T-helper 2 cell treated with Interferon-gamma antibody and Interleukin-4, amounts not matched to agents 100 ng/mL and 5 ng/mL, for 36 hours (primary cell): ENCODE results near the gene C9orf72. TPM values are rescaled to one million over a fixed set of nuclear protein-coding genes. Genes with fewer than 3 reads are reported as not detected.
"Not testable (repeated sequence)": the region's sequence is repeated elsewhere in the genome, so short reads cannot be mapped to it uniquely, and the experiment has no call there.

Experiments used
- intact Hi-C: fragments of 100-400 bp; cut with micrococcal nuclease; formaldehyde crosslinking; loops from one replicate; pipeline ENCODE4 v1.15.1; 2023
- total RNA-seq: library from RNA; stranded (reverse); gene quantifications from 2 replicates; pipeline ENCODE4 v1.2.3, GENCODE V29; 2022

Gene C9orf72
- total RNA-seq = 8.2 and 8.8 TPM in 2 replicates

GRCh38 chr9:27572918-27573633 is at the start of gene C9orf72:
C9orf72 (minus strand) TSS chr9:27573481; CDS start chr9:27567120, 6,361 bp downstream.
- intact Hi-C loops = loop anchor here (1.0 to 10.0 kb wide), 2 partner anchors 44 to 618 kb away; partner anchors contain the start of genes IFT74 and MOB3B

- intact Hi-C loops = no loop called here
Observed at GRCh38 chr9:27622693-27623340, 49.5 kb upstream of the C9orf72 start.

GRCh38 chr9:27619743-27620142 is 46.5 kb upstream of the C9orf72 start:
- intact Hi-C loops = no loop called here

GRCh38 chr9:27618066-27618465 is 44.8 kb upstream of the C9orf72 start:
- intact Hi-C loops = no loop called here

GRCh38 chr9:27614551-27614950 is 41.3 kb upstream of the C9orf72 start:
- intact Hi-C loops = no loop called here

- intact Hi-C loops = not testable (repeated sequence)
Observed at GRCh38 chr9:27612036-27612435, 38.8 kb upstream of the C9orf72 start.

GRCh38 chr9:27610622-27611021 is 37.3 kb upstream of the C9orf72 start:
- intact Hi-C loops = no loop called here

- intact Hi-C loops = no loop called here
Observed at GRCh38 chr9:27602954-27603353, 29.7 kb upstream of the C9orf72 start.

GRCh38 chr9:27602142-27602861 is 29.0 kb upstream of the C9orf72 start:
- intact Hi-C loops = no loop called here

GRCh38 chr9:27601396-27601795 is 28.1 kb upstream of the C9orf72 start:
- intact Hi-C loops = no loop called here

- intact Hi-C loops = no loop called here
Observed at GRCh38 chr9:27600256-27600655, 27.0 kb upstream of the C9orf72 start.

- intact Hi-C loops = no loop called here
Observed at GRCh38 chr9:27599870-27600238, 26.6 kb upstream of the C9orf72 start.

GRCh38 chr9:27599102-27599869 is 26.0 kb upstream of the C9orf72 start:
- intact Hi-C loops = no loop called here

- intact Hi-C loops = no loop called here
Observed at GRCh38 chr9:27595733-27596132, 22.5 kb upstream of the C9orf72 start.

GRCh38 chr9:27591672-27592071 is 18.4 kb upstream of the C9orf72 start:
- intact Hi-C loops = no loop called here

- intact Hi-C loops = no loop called here
Observed at GRCh38 chr9:27591093-27591492, 17.8 kb upstream of the C9orf72 start.

GRCh38 chr9:27590651-27591050 is 17.4 kb upstream of the C9orf72 start:
- intact Hi-C loops = no loop called here

- intact Hi-C loops = no loop called here
Observed at GRCh38 chr9:27589462-27589861, 16.2 kb upstream of the C9orf72 start.

- intact Hi-C loops = no loop called here
Observed at GRCh38 chr9:27586304-27586703, 13.0 kb upstream of the C9orf72 start.

- intact Hi-C loops = no loop called here
Observed at GRCh38 chr9:27584931-27585330, 11.7 kb upstream of the C9orf72 start.

GRCh38 chr9:27582794-27583193 is 9.5 kb upstream of the C9orf72 start:
- intact Hi-C loops = no loop called here

- intact Hi-C loops = no loop called here
Observed at GRCh38 chr9:27581826-27582225, 8.5 kb upstream of the C9orf72 start.
